GM12878 (cell line): ENCODE results near the gene PLA2G2C. TPM values are rescaled to one million over a fixed set of nuclear protein-coding genes. Genes with fewer than 3 reads are reported as not detected.

Experiments used
- HDAC2 ChIP-seq: fragments of 200-600 bp; sonication (generic); IDR thresholded peaks from 2 replicates; pipeline ENCODE4 v1.6.1; 2017
- HDGF ChIP-seq: fragments of 450-650 bp; IDR thresholded peaks from 2 replicates; pipeline ENCODE4 v1.6.1; 2016; ENCODE audit warnings: antibody characterized with exemption
- MYB ChIP-seq: fragments of 150-350 bp; IDR thresholded peaks from 2 replicates; pipeline ENCODE4 v1.6.1; 2014; ENCODE audit warnings: mild to moderate bottlenecking, low read depth, low read length, borderline replicate concordance
- NFXL1 ChIP-seq: fragments of 450-650 bp; IDR thresholded peaks from 2 replicates; pipeline ENCODE4 v1.6.1; 2017; ENCODE audit warnings: antibody characterized with exemption, mild to moderate bottlenecking, borderline replicate concordance
- NKRF ChIP-seq: fragments of 450-650 bp; conservative IDR thresholded peaks from 2 replicates; pipeline ENCODE4 v1.6.1; 2017; ENCODE audit warnings: mild to moderate bottlenecking, moderate library complexity
- RELA ChIP-seq: fragments of 450-650 bp; IDR thresholded peaks from 2 replicates; pipeline ENCODE4 v1.8.0; 2014; ENCODE audit warnings: borderline replicate concordance; ENCODE audit not compliant: partially characterized antibody
- ZBTB11 ChIP-seq: fragments of 450-650 bp; formaldehyde crosslinking; IDR thresholded peaks from 2 replicates; pipeline ENCODE4 v1.5.0; 2022; ENCODE audit warnings: mild to moderate bottlenecking, missing genetic modification characterization
- ZBTB4 ChIP-seq: fragments of 450-650 bp; formaldehyde crosslinking; IDR thresholded peaks from 2 replicates; pipeline ENCODE4 v1.4.0; 2022; ENCODE audit warnings: mild to moderate bottlenecking, moderate library complexity
- polyA plus RNA-seq, 11 experiments: library from polyadenylated mRNA; depleted of rRNA in 4 of 11; unstranded in 6 of 11; stranded (reverse) in 5 of 11; fragments of >200 nt; fragmentation: Nextera tagmentation in 4 of 11; fragmentation: Illumina TruSeq in 1 of 11; extraction: Ambion mirVana in 4 of 11; extraction: Trizol in 1 of 11; gene quantifications; 1 replicate in 1 of 11; 2 replicates in 10 of 11; pipeline versions ENCODE4 v1.2.1 to v1.2.3, GENCODE V29; 2011 to 2016; ENCODE audit warnings: inconsistent platforms in 2 of 11, missing spikeins in 2 of 11, low read depth in 1 of 11
- total RNA-seq, 4 experiments: library from RNA; depleted of rRNA in 3 of 4; stranded (reverse); fragments of >200 nt in 3 of 4; fragmentation: Illumina TruSeq in 1 of 4; extraction: Trizol in 1 of 4; gene quantifications; 2 replicates each; pipeline versions ENCODE4 v1.2.1 to v1.2.3, GENCODE V29; 2013 to 2021

Gene PLA2G2C
- total and polyA plus RNA-seq, 10 of the 15 experiments (the other 5 are each of a cell fraction or from before 2014, with no cell fraction given) = 0.05 TPM; not detected in 9

GRCh38 chr1:20190256-20191160 is 4.2 kb upstream of the PLA2G2C start (continued):
- TF ChIP-seq NKRF (no peak), RELA (no peak), HDAC2 (no peak), NFXL1 (no peak), ZBTB4 (CRISPR knock-in tag) (no peak), ZBTB11 (CRISPR knock-in tag) (no peak), HDGF (no peak), MYB (no peak)
